GM19351 (cell line): ENCODE results near the gene DHX8.
A peak's percentile ranks its signal among the peaks of the same experiment; 100 is the strongest.

Experiments used
- ATAC-seq: cut with Tn5 transposase; IDR thresholded peaks from one replicate; pipeline ENCODE4 v1.9.1; 2021; ENCODE audit warnings: mild to moderate bottlenecking, moderate library complexity; ENCODE audit not compliant: unreplicated experiment

DHX8 gene

DNA sequence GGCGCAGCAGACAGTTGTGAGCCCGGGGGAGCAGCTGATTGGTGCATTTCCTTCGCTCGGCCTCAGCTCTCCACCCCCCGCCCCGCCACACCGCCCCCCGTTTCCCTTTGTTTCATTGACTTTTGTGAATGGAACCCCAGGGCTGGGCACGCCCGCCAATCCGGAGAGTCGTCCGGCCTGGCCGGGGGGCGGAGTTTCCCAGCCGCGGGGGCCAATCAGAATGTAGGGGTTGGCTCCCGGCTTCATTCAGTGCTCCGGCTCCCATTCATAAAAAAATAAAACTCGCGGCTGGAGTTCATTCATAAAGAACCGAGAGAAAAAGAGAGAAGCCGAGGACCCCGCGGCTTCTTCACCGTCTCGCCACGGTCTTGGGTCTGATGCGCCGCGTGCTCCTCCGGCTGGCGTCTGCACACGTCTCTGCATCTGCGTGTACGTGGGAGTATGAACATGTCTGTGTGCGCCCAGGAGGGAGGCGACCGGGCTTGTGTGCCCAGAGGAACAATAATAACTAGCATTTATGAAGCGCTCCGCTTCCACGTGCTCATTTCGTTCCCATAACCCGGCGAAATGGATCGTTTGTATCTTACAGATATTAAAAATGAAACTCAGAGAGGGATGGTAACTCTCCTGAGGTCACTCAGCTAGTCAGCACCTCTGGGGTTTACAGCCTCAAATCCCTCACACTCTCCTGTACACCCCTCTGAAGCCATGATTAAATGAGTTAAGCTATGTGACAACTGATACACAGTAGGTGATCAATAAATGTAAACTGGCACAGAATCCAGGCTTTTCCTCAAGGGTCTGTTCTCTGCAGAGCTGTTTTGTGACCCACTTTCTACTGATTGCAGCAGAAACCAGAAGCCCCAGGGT is 62.8 kb downstream of the DHX8 start, which contains the start of gene ETV4:
Gene ETV4, minus strand, starts transcription at position 22 of the 870 bp plus-strand sequence. CDS start 723 bp downstream, outside the sequence.
- ATAC-seq = peak; percentile 86

DNA sequence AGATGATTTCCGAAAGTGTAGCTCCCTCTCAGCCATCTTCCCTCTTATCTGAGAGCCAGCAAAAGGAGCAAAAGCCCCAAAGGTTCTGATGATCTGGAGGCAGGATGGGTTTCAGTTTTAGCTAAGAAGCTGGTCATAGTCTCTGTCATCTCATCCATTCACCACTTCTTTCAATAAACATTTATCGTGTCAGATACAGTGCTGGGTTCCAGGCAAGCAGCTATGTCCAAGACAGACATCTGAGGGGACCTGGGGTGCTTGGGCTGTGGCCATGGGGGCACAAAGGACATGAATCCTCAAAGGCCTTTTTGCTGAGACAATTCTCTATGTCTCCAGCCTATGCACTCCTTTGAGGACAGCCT is 63.4 kb downstream of the DHX8 start:
- no peak for ATAC-seq

- ATAC-seq = no peak
Observed at GRCh38 chr17:43547659-43548256, 64.0 kb downstream of the DHX8 start.

DNA sequence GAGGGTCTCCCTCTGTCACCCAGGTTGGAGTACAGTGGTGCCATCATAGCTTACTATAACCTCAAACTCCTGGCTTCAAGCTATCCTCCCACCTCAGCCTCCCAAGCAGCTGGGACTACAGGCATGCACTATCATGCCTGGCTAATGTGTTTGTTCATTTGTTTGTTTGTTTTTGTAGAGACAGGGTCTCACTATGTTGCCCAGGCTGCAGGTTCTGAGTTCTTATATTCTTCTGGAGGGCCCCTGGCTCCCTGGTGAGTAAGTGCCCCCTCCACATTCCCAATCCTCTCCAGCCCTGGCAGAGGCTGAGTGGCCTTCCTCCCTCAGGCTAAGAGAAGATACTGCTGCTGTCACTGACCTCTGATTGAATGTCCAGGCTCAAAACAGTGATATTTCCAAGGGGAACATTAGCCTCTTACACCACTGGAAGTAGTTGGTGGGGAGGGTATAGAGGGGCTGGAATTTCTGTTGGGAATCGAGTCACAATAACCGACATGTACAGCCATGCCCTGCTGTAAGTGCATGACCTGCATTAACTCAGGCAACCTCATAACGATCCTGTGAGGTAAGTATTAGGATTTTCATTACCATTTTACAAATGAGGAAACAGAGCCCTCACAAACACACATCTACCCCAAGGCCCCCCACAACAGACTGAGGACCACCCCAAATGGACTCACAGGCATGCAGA is 65.1 kb downstream of the DHX8 start:
- no peak for ATAC-seq

GRCh38 chr17:43549496-43549895 is 65.7 kb downstream of the DHX8 start:
- no peak for ATAC-seq

DNA sequence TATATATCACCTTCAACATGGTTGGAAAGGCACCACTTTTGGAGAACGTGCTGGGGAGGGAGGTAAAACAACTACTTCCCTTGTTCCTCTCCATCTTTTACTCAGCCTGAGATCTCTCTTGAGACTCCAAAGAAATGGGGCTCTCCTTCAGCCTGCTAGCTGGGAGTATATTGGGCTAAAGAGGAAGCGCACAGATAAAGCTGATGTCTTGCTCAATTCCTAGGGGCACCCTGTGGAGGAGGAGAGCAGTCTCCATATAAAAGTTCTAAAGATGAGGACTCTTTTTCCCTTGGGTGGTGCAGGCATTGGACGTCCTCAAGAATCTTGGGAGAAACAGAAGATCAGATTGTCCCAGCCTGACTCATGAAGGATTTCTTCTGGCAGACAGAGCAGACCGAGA is 67.0 kb downstream of the DHX8 start:
- no peak for ATAC-seq

GRCh38 chr17:43552229-43552837 is 68.6 kb downstream of the DHX8 start:
- ATAC-seq = no peak

GRCh38 chr17:43553573-43553972 is 69.8 kb downstream of the DHX8 start:
- no peak for ATAC-seq

DNA sequence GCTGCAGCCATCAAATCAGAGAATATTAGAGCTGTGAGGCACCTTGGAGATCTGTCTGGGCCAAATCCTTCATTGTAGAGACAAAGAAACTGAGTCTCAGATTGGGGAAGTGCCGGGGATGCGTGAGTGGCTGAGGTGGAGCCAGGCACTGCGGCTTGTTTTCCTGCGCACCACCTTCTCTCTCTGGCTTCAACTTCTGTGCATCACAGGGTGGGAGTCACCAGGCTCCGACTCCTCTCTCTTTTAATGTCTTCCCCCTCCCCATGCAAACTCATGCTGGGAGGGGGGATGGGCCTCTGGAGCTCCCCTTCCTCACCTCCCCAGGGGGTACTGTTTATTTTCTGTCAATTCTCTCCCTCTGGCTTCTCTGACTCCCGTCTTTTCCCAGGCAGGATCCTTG is 71.1 kb downstream of the DHX8 start:
- ATAC-seq = no peak

- no peak for ATAC-seq
Observed at GRCh38 chr17:43556292-43556691, 72.5 kb downstream of the DHX8 start.

DNA sequence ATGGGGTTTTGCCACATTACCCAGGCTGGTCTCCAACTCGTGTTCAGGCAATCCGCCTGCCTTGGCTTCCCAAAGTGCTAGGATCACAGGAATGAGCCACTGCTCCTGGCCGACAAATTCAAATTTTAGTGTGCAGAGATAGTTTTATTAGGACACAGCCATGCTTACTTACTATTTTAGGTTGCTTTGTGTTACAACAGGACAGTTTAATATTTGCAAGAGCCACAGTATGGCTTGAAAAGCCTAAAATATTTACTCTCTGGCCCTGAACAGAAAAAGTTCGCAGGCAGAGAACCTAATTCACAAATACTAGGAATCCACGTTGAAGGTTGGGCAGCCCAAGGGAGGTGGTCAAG is 75.0 kb downstream of the DHX8 start:
- ATAC-seq = no peak

GRCh38 chr17:43559161-43559816 is 75.5 kb downstream of the DHX8 start:
- no peak for ATAC-seq

DNA sequence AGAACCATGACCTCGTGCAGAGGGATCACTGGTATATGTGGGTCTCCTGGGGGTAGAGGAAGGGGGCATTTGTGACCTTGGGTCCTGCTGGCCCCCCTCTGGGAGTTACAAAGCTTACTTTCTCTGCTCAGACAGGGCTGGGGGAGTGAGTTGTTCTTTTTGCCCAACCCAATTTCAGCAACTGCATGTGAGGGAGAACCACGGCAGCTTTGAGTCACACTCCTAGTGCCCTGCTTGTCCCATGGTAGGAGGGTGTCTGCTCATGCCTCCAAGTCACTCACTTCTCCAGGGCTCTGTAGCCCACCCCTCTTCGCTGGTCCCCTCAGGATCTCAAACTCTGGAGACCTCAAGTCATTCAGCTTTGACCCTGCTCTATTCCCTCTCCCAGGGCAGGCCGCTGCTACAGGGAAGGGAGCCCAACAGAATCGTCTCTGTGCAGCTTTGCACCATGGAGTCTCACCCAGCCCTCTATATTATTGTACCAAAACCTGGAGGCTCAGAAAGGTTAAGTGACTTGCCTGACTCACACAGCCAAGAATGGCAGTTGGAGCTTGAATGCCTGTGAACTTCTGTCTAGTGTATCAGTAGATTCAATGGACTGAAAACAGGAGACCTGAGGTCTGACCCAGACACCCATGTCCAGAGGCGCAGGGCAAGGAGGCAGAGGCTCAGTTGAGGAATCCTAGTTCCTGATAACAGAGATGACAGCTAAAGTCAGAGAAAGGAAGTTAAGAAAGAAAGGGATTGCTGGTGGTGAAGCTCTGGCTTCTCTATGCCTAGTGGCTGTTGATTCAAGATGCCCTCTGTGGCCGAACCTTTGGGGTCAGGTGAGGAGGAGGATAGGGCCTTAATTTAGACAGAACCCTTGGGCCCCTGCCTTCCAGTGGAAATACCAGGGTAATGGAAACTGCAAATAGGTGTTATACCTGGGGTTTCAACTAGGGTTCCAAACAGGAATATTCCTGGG is 77.0 kb downstream of the DHX8 start:
- ATAC-seq = no peak

GRCh38 chr17:43562679-43563599 is 79.2 kb downstream of the DHX8 start:
- no peak for ATAC-seq

DNA sequence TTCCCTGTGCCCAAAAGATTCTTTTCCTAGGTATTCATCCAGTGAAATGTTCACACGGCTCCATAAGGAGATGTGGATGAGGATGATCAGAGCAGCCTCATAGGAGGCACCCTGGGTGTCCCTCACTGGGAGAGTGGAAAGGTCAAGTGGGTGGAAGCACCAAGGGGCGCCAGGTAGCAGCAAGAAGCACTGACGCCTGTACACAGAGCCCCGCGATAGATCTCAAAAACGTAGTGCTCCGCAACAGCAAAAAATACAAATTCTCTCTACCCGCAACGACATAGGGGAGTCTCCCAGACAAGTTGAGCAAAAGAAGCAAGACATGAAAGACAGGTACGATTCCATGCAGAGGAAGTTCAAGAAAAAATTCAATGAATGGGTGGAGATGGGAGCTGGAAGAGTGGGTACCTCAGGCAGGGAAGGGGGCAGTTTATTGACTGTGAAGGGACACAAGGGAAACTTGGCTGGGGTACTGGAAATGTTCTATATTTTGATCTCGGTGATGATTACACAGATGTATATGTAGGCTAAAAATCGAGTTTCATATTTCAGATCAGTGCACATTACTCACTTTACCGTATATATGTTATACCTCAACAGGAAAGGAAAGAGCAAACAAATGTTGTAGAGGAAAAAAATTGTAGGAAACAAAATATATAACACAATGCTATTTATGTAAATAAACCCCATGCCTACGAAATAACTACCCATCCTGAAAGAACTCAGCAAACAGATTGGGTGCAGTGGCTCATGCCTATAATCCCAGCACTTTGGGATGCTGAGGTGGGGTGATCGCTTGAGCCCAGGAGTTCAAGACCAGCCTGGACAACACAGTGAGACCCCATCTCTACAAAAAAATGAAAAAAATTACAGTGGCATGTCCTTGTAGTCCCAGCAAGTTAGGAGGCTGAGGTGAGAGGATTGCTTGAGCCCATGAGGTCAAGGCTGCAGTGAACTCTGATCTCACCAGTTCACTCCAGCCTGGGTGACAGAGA is 80.1 kb downstream of the DHX8 start:
- no peak for ATAC-seq

GRCh38 chr17:43568506-43569082 is 84.8 kb downstream of the DHX8 start:
- ATAC-seq = no peak

- no peak for ATAC-seq
Observed at GRCh38 chr17:43570518-43570928, 86.7 kb downstream of the DHX8 start.
